ENCODE results near the gene SCGN.

SCGN gene

DNA sequence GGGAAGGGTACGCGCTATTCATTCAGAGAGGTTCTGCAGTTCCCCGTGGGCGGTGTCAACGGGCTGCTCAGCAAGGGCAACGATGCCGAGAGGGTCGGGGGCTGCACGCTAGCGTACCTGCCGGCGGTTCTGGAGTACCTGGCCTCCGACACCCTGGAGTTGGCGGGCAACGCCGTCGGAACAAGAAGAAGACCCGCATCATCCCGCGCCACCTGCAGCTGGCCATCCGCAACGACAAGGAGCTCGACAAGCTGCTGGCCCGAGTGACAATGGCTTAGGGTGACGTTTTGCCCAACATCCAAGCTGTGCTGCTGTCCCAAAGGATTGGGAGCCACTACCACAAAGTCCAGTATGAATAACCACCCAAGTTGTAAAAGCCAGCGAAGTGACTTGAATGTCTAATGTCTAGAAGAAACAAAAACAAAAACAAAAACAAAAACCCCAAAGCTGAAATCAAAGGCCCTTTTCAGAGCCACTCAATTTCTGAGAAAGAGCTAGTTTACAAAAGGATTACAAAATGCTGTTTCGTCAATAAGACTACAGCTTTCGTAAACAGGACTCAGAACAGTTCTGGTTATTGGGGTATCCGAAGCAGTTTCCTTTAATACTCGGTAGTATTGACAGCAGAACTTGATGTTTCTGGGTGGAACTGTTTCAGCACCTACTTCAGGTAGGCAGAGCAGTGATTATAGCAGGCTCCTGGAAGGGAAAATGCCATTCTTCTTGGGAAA is 80.6 kb downstream of the SCGN start:
- Histone ChIP-seq H3K9ac (no peak overlapping the region), H3K4me3 (ENCODE audit: low read depth, low read length) (no peak overlapping the region), H3K79me2 (no peaks in the 10 kb centered on the region), H3K9me3 (ENCODE audit: control insufficient read depth, low read length) (no peaks in the 10 kb centered on the region), H3K4me1 (no peaks in the 10 kb centered on the region), H3K27ac (no peak overlapping the region), H3K4me2 (ENCODE audit: low read length) (no peak overlapping the region), H3K36me3 (ENCODE audit: control insufficient read depth, insufficient read depth, low read length) (no peaks in the 10 kb centered on the region), H2AFZ (no peak overlapping the region), H3K27me3 (ENCODE audit: control insufficient read depth, insufficient read depth, low read length) (no peaks in the 10 kb centered on the region)
- TF ChIP-seq CTCF (IDR thresholded peaks at IDR 0.05) = no peak

DNA sequence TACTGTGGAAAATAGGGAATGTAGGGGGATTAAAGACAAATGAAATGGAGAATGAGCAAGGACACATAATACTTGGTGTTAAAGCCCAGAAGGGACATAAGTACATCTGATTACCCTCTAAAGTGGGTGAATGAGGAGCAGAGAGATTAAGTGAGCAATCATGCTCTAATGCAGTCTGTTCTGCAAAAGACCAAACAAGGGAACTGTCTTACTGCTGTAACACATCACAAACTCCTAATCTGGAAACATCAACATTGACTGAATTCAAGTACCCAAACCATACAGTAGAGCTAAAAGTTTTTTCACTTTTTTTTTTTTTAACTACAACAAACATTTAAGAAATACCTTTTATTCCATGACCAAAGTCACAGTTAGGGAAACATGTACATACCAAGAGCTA is 83.2 kb downstream of the SCGN start:
- no peaks in the 10 kb centered on the region for H3K79me2 ChIP-seq
- H3K4me2 ChIP-seq (ENCODE audit: low read length) = no peak overlapping the region
- H3K27me3 ChIP-seq (ENCODE audit: control insufficient read depth, insufficient read depth, low read length) = no peaks in the 10 kb centered on the region
- H3K4me1 ChIP-seq = no peaks in the 10 kb centered on the region
- no peak overlapping the region for H3K4me3 ChIP-seq (ENCODE audit: low read depth, low read length)
- H3K9me3 ChIP-seq (ENCODE audit: control insufficient read depth, low read length) = no peaks in the 10 kb centered on the region
- H3K27ac ChIP-seq = no peak overlapping the region
- H3K36me3 ChIP-seq (ENCODE audit: control insufficient read depth, insufficient read depth, low read length) = no peaks in the 10 kb centered on the region
- no peak for TF ChIP-seq CTCF (IDR thresholded peaks at IDR 0.05)
- H3K9ac ChIP-seq = no peak overlapping the region
- H2AFZ ChIP-seq = no peak overlapping the region

- H3K9ac ChIP-seq = no peak overlapping the region
- H3K27ac ChIP-seq = no peak overlapping the region
- no peak overlapping the region for H3K4me2 ChIP-seq (ENCODE audit: low read length)
- no peaks in the 10 kb centered on the region for H3K4me1 ChIP-seq
- H3K4me3 ChIP-seq (ENCODE audit: low read depth, low read length) = no peak overlapping the region
- no peak overlapping the region for H2AFZ ChIP-seq
- no peaks in the 10 kb centered on the region for H3K9me3 ChIP-seq (ENCODE audit: control insufficient read depth, low read length)
- H3K27me3 ChIP-seq (ENCODE audit: control insufficient read depth, insufficient read depth, low read length) = no peaks in the 10 kb centered on the region
- no peak for TF ChIP-seq CTCF (IDR thresholded peaks at IDR 0.05)
- H3K79me2 ChIP-seq = no peaks in the 10 kb centered on the region
- no peaks in the 10 kb centered on the region for H3K36me3 ChIP-seq (ENCODE audit: control insufficient read depth, insufficient read depth, low read length)
These were observed 91.9 kb downstream of the SCGN start for GRCh38 chr6:25743868-25744267.

- Histone ChIP-seq H3K27me3 (ENCODE audit: control insufficient read depth, insufficient read depth, low read length) (no peaks in the 10 kb centered on the region), H2AFZ (no peak overlapping the region), H3K9ac (no peak overlapping the region), H3K4me2 (ENCODE audit: low read length) (no peak overlapping the region), H3K27ac (no peak overlapping the region), H3K36me3 (ENCODE audit: control insufficient read depth, insufficient read depth, low read length) (no peaks in the 10 kb centered on the region), H3K9me3 (ENCODE audit: control insufficient read depth, low read length) (no peaks in the 10 kb centered on the region), H3K4me3 (ENCODE audit: low read depth, low read length) (no peak overlapping the region), H3K4me1 (no peaks in the 10 kb centered on the region), H3K79me2 (no peaks in the 10 kb centered on the region)
- no peak for TF ChIP-seq CTCF (IDR thresholded peaks at IDR 0.05)
These were observed 93.8 kb downstream of the SCGN start for GRCh38 chr6:25745836-25746235.

DNA sequence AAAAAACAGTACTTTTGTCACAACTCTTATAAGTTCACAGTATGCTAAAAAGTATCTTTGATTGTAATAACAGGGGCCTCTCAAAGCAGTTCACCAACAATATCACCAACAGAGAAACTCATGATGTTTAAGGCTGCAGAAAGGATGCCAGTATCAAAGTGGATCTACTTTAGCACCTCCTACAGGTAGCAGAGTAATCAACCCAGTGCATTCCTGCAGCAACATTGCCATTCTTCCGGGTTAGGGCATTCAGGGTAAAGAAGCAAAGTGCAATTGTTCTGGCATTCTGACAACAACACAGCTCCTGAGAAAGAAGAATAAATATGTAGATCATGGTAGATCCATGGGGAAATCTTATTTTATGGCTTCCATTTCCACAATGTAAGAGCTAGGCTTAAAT is 95.0 kb downstream of the SCGN start:
- H3K79me2 ChIP-seq = no peaks in the 10 kb centered on the region
- H3K36me3 ChIP-seq (ENCODE audit: control insufficient read depth, insufficient read depth, low read length) = no peaks in the 10 kb centered on the region
- no peaks in the 10 kb centered on the region for H3K27me3 ChIP-seq (ENCODE audit: control insufficient read depth, insufficient read depth, low read length)
- no peak overlapping the region for H3K4me2 ChIP-seq (ENCODE audit: low read length)
- H3K9ac ChIP-seq = no peak overlapping the region
- H3K4me3 ChIP-seq (ENCODE audit: low read depth, low read length) = no peak overlapping the region
- H3K27ac ChIP-seq = no peak overlapping the region
- no peak overlapping the region for H2AFZ ChIP-seq
- no peaks in the 10 kb centered on the region for H3K9me3 ChIP-seq (ENCODE audit: control insufficient read depth, low read length)
- TF ChIP-seq CTCF (IDR thresholded peaks at IDR 0.05) = no peak
- no peaks in the 10 kb centered on the region for H3K4me1 ChIP-seq

Measured in parathyroid adenoma (tissue), 2 donors.